ENCODE data around the gene BCL2L15. TPM values are rescaled to one million over a fixed set of nuclear protein-coding genes. Genes with fewer than 3 reads are reported as not detected.

Gene BCL2L15
- total RNA-seq, 1 donor from 2014 or later: 0.81 TPM

- Mint-ChIP-seq H3K27ac (ENCODE audit: unreplicated experiment) (no peak overlapping the region), H3K4me3 (ENCODE audit: unreplicated experiment) (no peak overlapping the region)
- DNase-seq (ENCODE audit: extremely low spot score, unreplicated experiment): no peak
Measured at GRCh38 chr1:113836534-113836933, 50.8 kb downstream of the BCL2L15 start.

GRCh38 chr1:113835686-113836290 is 51.6 kb downstream of the BCL2L15 start:
- Mint-ChIP-seq H3K9me3 (ENCODE audit: unreplicated experiment) (peaks cover 4% of the 10 kb centered on the region), H3K4me1 (ENCODE audit: unreplicated experiment) (peaks cover 3% of the 10 kb centered on the region), H3K36me3 (ENCODE audit: unreplicated experiment) (no peaks in the 10 kb centered on the region), H3K27me3 (ENCODE audit: unreplicated experiment) (peaks cover 7% of the 10 kb centered on the region), H3K4me3 (ENCODE audit: unreplicated experiment) (no peak overlapping the region), H3K27ac (ENCODE audit: unreplicated experiment) (no peak overlapping the region)
- no peak for DNase-seq (ENCODE audit: extremely low spot score, unreplicated experiment)
- TF ChIP-seq, protein P1, sequence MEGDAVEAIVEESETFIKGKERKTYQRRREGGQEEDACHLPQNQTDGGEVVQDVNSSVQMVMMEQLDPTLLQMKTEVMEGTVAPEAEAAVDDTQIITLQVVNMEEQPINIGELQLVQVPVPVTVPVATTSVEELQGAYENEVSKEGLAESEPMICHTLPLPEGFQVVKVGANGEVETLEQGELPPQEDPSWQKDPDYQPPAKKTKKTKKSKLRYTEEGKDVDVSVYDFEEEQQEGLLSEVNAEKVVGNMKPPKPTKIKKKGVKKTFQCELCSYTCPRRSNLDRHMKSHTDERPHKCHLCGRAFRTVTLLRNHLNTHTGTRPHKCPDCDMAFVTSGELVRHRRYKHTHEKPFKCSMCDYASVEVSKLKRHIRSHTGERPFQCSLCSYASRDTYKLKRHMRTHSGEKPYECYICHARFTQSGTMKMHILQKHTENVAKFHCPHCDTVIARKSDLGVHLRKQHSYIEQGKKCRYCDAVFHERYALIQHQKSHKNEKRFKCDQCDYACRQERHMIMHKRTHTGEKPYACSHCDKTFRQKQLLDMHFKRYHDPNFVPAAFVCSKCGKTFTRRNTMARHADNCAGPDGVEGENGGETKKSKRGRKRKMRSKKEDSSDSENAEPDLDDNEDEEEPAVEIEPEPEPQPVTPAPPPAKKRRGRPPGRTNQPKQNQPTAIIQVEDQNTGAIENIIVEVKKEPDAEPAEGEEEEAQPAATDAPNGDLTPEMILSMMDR (IDR thresholded peaks at IDR 0.05): peak; percentile 67

More at GRCh38 chr1:113836534-113836933, 50.8 kb downstream of the BCL2L15 start:
- no peaks in the 10 kb centered on the region for H3K36me3 Mint-ChIP-seq (ENCODE audit: unreplicated experiment)
- peaks cover 7% of the 10 kb centered on the region for H3K27me3 Mint-ChIP-seq (ENCODE audit: unreplicated experiment)
- peaks cover 4% of the 10 kb centered on the region for H3K9me3 Mint-ChIP-seq (ENCODE audit: unreplicated experiment)
- TF ChIP-seq, protein P1 (IDR thresholded peaks at IDR 0.05): no peak
- H3K4me1 Mint-ChIP-seq (ENCODE audit: unreplicated experiment): peaks cover 3% of the 10 kb centered on the region

DNA sequence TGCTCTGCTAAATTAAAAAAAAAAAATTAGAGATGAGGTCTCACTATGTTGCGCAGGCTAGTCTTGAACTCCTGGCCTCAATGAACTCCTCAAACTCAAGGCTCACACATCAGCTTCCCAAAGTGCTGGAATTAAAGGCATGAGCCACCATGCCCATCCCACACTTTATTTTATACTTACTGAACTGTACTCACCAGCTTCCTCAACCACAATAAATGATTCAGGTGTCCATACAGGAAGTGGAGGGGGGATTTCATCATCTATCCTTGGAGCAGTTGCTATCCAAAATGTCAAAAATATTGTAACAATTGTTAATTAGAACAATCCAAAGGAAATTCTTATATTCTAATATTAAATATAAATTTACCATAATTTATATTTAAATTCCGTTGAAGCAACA is 52.7 kb downstream of the BCL2L15 start:
- TF ChIP-seq, protein P1 (IDR thresholded peaks at IDR 0.05): no peak
- Mint-ChIP-seq H3K27me3 (ENCODE audit: unreplicated experiment) (peaks cover 7% of the 10 kb centered on the region), H3K36me3 (ENCODE audit: unreplicated experiment) (no peaks in the 10 kb centered on the region), H3K4me1 (ENCODE audit: unreplicated experiment) (peaks cover 9% of the 10 kb centered on the region), H3K27ac (ENCODE audit: unreplicated experiment) (no peak overlapping the region), H3K9me3 (ENCODE audit: unreplicated experiment) (no peaks in the 10 kb centered on the region), H3K4me3 (ENCODE audit: unreplicated experiment) (no peak overlapping the region)
- DNase-seq (ENCODE audit: extremely low spot score, unreplicated experiment): no peak

Other genes with a start within 250 kb of the BCL2L15 start
- gene PHTF1, start 128.1 kb downstream of the BCL2L15 start, total RNA-seq: 25.8 and 30.4 TPM in 2 replicates
- gene RSBN1, start 75.1 kb downstream of the BCL2L15 start, total RNA-seq: 15.2 and 17.0 TPM in 2 replicates
- gene PTPN22, start 15.9 kb downstream of the BCL2L15 start, total RNA-seq: not detected in 2 replicates
- 15.3 and 19.7 TPM in 2 replicates for gene AP4B1, start 17.2 kb upstream of the BCL2L15 start, total RNA-seq
- gene DCLRE1B, start 17.7 kb upstream of the BCL2L15 start, total RNA-seq: 8.6 and 10.0 TPM in 2 replicates
- gene HIPK1, start 41.7 kb upstream of the BCL2L15 start, total RNA-seq: 61.1 and 62.5 TPM in 2 replicates
- gene OLFML3, start 91.9 kb upstream of the BCL2L15 start, total RNA-seq: 36.5 and 37.0 TPM in 2 replicates